ENCODE measurements around the gene BSG.

DNA sequence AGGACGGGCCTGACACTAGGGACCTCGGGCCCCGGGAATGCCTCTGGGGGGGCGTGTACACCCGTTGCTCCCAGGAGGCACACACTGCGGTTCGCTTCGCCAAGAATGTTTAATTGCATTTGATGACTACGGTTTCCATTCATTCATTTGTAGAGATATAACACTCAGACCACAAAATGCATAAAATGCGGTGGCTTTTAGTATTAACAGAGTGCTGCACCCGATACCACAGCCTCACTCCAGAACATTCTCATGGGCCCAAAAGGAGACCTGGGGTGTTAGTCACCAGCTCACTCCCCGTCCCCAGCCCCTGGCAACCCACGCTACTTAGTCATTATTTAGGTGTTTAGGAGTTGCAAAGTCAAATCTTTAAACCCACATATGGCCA is 39.1 kb downstream of the BSG start:
- TF ChIP-seq, protein P1, sequence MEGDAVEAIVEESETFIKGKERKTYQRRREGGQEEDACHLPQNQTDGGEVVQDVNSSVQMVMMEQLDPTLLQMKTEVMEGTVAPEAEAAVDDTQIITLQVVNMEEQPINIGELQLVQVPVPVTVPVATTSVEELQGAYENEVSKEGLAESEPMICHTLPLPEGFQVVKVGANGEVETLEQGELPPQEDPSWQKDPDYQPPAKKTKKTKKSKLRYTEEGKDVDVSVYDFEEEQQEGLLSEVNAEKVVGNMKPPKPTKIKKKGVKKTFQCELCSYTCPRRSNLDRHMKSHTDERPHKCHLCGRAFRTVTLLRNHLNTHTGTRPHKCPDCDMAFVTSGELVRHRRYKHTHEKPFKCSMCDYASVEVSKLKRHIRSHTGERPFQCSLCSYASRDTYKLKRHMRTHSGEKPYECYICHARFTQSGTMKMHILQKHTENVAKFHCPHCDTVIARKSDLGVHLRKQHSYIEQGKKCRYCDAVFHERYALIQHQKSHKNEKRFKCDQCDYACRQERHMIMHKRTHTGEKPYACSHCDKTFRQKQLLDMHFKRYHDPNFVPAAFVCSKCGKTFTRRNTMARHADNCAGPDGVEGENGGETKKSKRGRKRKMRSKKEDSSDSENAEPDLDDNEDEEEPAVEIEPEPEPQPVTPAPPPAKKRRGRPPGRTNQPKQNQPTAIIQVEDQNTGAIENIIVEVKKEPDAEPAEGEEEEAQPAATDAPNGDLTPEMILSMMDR (IDR thresholded peaks at IDR 0.05; ENCODE audit: low read depth, low read length, poor library complexity, severe bottlenecking), result no peak
- TF ChIP-seq EZH2phosphoT487 (IDR thresholded peaks at IDR 0.05; ENCODE audit: borderline replicate concordance, low read length), result no peak
